HCT116 (cell line): ENCODE measurements around the gene IL22RA2. TPM values are rescaled to one million over a fixed set of nuclear protein-coding genes. Genes with fewer than 3 reads are reported as not detected.

Source experiments
- ATAC-seq: fragments of 200-7000 bp; cut with Tn5 transposase; 2 replicates; pipeline ENCODE4 v1.9.1; 2020; ENCODE audit warnings: mild to moderate bottlenecking, moderate library complexity
- BruUV-seq: library from RNA; stranded (reverse); fragments of 400-500 nt; replicated peaks from 2 replicates; lab custom pipeline; 2021; lab: Mats Ljungman, UMichigan
- CTCF ChIA-PET: fragments of 300-600 bp; sonication (Branson Sonifier 250); formaldehyde crosslinking; loops from one replicate; lab custom pipeline; 2021; ENCODE audit warnings: antibody characterized with exemption; lab: Charles Lee
- POLR2A ChIA-PET: fragments of 300-600, 350-600 bp; sonication (Branson Sonifier 250); formaldehyde crosslinking; loops from one replicate; lab custom pipeline; 2021; ENCODE audit warnings: antibody characterized with exemption; lab: Charles Lee
- RAD21 ChIA-PET, 2 experiments: fragments of 300-600 bp; sonication (Branson Sonifier 250); formaldehyde crosslinking; loops; one replicate each; lab custom pipeline; 2023; ENCODE audit warnings: low total read pairs in 2 of 2; ENCODE audit not compliant: uncharacterized antibody in 2 of 2, unreplicated experiment in 2 of 2, low non-redundant PET in 1 of 2; lab: Charles Lee
- DNase-seq: peaks from one replicate; pipeline ENCODE4 v3.0.0-alpha.2; 2010; ENCODE audit warnings: low read depth, low spot score
- H2AFZ ChIP-seq: fragments of 200-600 bp; shearing (Covaris generic), sonication (generic); 2 replicates; pipeline ENCODE4 v1.6.1; 2017; ENCODE audit warnings: low read depth, mixed run types, mixed read lengths, antibody characterized with exemption, low read length; ENCODE audit not compliant: poor library complexity, severe bottlenecking
- H3K27ac ChIP-seq: 2 replicates; pipeline ENCODE4 v1.5.1; 2012; ENCODE audit warnings: low read depth, low read length
- H3K27me3 ChIP-seq: fragments of 200-600 bp; sonication (generic); 2 replicates; pipeline ENCODE4 v1.6.1; 2016; ENCODE audit warnings: mixed run types, low read length, mixed read lengths; ENCODE audit not compliant: insufficient read depth
- H3K36me3 ChIP-seq, 2 experiments: fragments of 200-500 bp in 1 of 2; fragments of 200-600 bp in 1 of 2; sonication (Bioruptor generic) in 1 of 2; sonication (generic) in 1 of 2; 2 replicates each; pipeline versions ENCODE4 v1.5.1 to v1.6.1; 2014 to 2016; ENCODE audit warnings: low read length in 2 of 2, inconsistent platforms in 1 of 2, mixed read lengths in 1 of 2, mixed run types in 1 of 2; ENCODE audit not compliant: insufficient read depth in 2 of 2, control insufficient read depth in 1 of 2
- H3K4me1 ChIP-seq, 2 experiments: fragments of 200-600 bp in 1 of 2; sonication (generic) in 1 of 2; 2 replicates each; pipeline versions ENCODE4 v1.5.1 to v1.6.1; 2012 to 2017; ENCODE audit warnings: low read length in 2 of 2, inconsistent platforms in 1 of 2, mild to moderate bottlenecking in 1 of 2, mixed read lengths in 1 of 2, mixed run types in 1 of 2, moderate library complexity in 1 of 2; ENCODE audit not compliant: insufficient read depth in 2 of 2, control insufficient read depth in 1 of 2
- H3K4me2 ChIP-seq: fragments of 200-600 bp; sonication (generic); 2 replicates; pipeline ENCODE4 v1.6.1; 2017; ENCODE audit warnings: mixed run types, low read length, mixed read lengths
- H3K4me3 ChIP-seq, 2 experiments: fragments of 200-600 bp in 1 of 2; sonication (generic) in 1 of 2; replicated peaks in 1 of 2; 2 replicates each; pipeline ENCODE4 v1.5.1; 2011 to 2016; ENCODE audit warnings: low read length in 2 of 2, control low read depth in 1 of 2, low read depth in 1 of 2, mild to moderate bottlenecking in 1 of 2, mixed read lengths in 1 of 2, mixed run types in 1 of 2
- H3K79me2 ChIP-seq: fragments of 200-600 bp; sonication (generic); 2 replicates; pipeline ENCODE4 v1.6.1; 2017; ENCODE audit warnings: mild to moderate bottlenecking, mixed run types, low read length, moderate library complexity, mixed read lengths; ENCODE audit not compliant: insufficient read depth
- H3K9ac ChIP-seq: fragments of 200-600 bp; sonication (generic); 2 replicates; pipeline ENCODE4 v1.6.1; 2016; ENCODE audit warnings: low read length, mixed read lengths
- H3K9me2 ChIP-seq: fragments of 200-600 bp; sonication (generic), shearing (Covaris generic); 2 replicates; pipeline ENCODE4 v1.6.1; 2017; ENCODE audit warnings: mixed run types, mild to moderate bottlenecking, moderate library complexity; ENCODE audit not compliant: insufficient read depth
- H3K9me3 ChIP-seq, 2 experiments: fragments of 200-500 bp in 1 of 2; fragments of 200-600 bp in 1 of 2; sonication (Bioruptor generic) in 1 of 2; sonication (generic) in 1 of 2; 2 replicates each; pipeline ENCODE4 v1.6.1; 2014 to 2017; ENCODE audit warnings: low read length in 2 of 2, mixed read lengths in 2 of 2, inconsistent platforms in 1 of 2, low read depth in 1 of 2, mild to moderate bottlenecking in 1 of 2, mixed run types in 1 of 2, moderate library complexity in 1 of 2; ENCODE audit not compliant: control insufficient read depth in 1 of 2, insufficient read depth in 1 of 2
- H4K20me1 ChIP-seq: fragments of 200-600 bp; sonication (generic), shearing (Covaris generic); 2 replicates; pipeline ENCODE4 v1.6.1; 2017; ENCODE audit warnings: mixed run types, mild to moderate bottlenecking, moderate library complexity; ENCODE audit not compliant: insufficient read depth
- CBX3 ChIP-seq: IDR thresholded peaks from 2 replicates; pipeline ENCODE4 v1.6.1; 2012; ENCODE audit warnings: low read depth
- CEBPB ChIP-seq: IDR thresholded peaks from 2 replicates; pipeline ENCODE4 v1.6.1; 2012; ENCODE audit warnings: low read depth
- EZH2 ChIP-seq: fragments of 200-600 bp; sonication (generic); IDR thresholded peaks from 2 replicates; pipeline ENCODE4 v1.6.1; 2017; ENCODE audit warnings: antibody characterized with exemption, mixed run types
- FOSL1 ChIP-seq: IDR thresholded peaks from 2 replicates; pipeline ENCODE4 v1.6.1; 2012; ENCODE audit warnings: low read depth
- POLR2AphosphoS5 ChIP-seq: IDR thresholded peaks from 2 replicates; pipeline ENCODE4 v1.6.1; 2011; ENCODE audit warnings: mild to moderate bottlenecking, low read depth, low read length, moderate library complexity
- RAD21 ChIP-seq: IDR thresholded peaks from 2 replicates; pipeline ENCODE4 v1.6.1; 2012; ENCODE audit warnings: low read depth, mild to moderate bottlenecking
- SIN3A ChIP-seq: IDR thresholded peaks from 2 replicates; pipeline ENCODE4 v1.6.1; 2012; ENCODE audit warnings: low read depth
- SP1 ChIP-seq: IDR thresholded peaks from 2 replicates; pipeline ENCODE4 v1.6.1; 2012; ENCODE audit warnings: low read depth
- YY1 ChIP-seq: IDR thresholded peaks from 2 replicates; pipeline ENCODE4 v1.6.1; 2011; ENCODE audit warnings: low read length, low read depth, moderate library complexity, mild to moderate bottlenecking; ENCODE audit not compliant: insufficient replicate concordance; ENCODE audit errors: extremely low read depth
- ZFX ChIP-seq: fragments of 450-650 bp; IDR thresholded peaks from 2 replicates; pipeline ENCODE4 v1.6.1; 2017
- ZNF274 ChIP-seq: fragments of 200-500 bp; sonication (Bioruptor generic); IDR thresholded peaks from 2 replicates; pipeline ENCODE4 v1.6.1; 2014; ENCODE audit warnings: mild to moderate bottlenecking, low read depth, low read length, inconsistent platforms
- intact Hi-C: fragments of 100-400 bp; cut with micrococcal nuclease; formaldehyde crosslinking; loops from 2 replicates; pipeline ENCODE4 v1.10.0; 2022
- total RNA-seq: library from RNA; stranded (reverse); gene quantifications from one replicate; pipeline ENCODE4 v1.2.1, GENCODE V29; 2021; ENCODE audit not compliant: unreplicated experiment
- TF ChIP-seq, protein P1 (sequence below), 3 experiments: fragments of 200-600 bp in 1 of 3; sonication (generic) in 1 of 3; IDR thresholded peaks in 2 of 3; conservative IDR thresholded peaks in 1 of 3; 2 replicates each; pipeline ENCODE4 v1.5.1; 2012 to 2017; ENCODE audit warnings: low read depth in 2 of 3, low read length in 2 of 3, antibody characterized with exemption in 1 of 3, borderline replicate concordance in 1 of 3, control low read depth in 1 of 3, mild to moderate bottlenecking in 1 of 3, mixed read lengths in 1 of 3, mixed run types in 1 of 3, moderate library complexity in 1 of 3; ENCODE audit not compliant: insufficient read depth in 1 of 3
- TF ChIP-seq, protein P2 (sequence below): IDR thresholded peaks from 2 replicates; pipeline ENCODE4 v1.6.1; 2012
- TF ChIP-seq, protein P3 (sequence below): IDR thresholded peaks from 2 replicates; pipeline ENCODE4 v1.6.1; 2012; ENCODE audit warnings: low read depth
- TF ChIP-seq, protein P4 (sequence below): IDR thresholded peaks from 2 replicates; pipeline ENCODE4 v1.6.1; 2012

The IL22RA2 gene
- total RNA-seq, 1 experiment from 2014 or later: not detected

DNA sequence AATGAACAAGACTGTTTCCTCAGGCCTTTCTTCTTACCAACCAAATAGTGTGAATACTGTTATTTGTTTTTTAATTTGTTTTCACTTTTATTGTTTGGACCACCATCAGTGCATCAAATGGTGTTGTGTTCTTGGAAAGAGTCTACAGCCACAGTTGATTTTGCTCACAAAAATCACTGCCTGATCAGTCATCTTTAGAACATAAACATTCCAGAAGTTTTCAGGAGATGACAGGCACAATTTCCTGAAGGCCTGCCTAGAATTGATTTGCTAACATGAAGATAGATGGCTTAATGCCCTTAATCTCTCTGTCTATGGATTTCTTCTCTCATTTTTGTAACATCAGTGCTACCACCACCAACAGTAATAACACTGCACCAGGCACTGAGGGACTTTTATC lies 13.5 kb downstream of the IL22RA2 start (continued):
- TF ChIP-seq, protein P1, sequence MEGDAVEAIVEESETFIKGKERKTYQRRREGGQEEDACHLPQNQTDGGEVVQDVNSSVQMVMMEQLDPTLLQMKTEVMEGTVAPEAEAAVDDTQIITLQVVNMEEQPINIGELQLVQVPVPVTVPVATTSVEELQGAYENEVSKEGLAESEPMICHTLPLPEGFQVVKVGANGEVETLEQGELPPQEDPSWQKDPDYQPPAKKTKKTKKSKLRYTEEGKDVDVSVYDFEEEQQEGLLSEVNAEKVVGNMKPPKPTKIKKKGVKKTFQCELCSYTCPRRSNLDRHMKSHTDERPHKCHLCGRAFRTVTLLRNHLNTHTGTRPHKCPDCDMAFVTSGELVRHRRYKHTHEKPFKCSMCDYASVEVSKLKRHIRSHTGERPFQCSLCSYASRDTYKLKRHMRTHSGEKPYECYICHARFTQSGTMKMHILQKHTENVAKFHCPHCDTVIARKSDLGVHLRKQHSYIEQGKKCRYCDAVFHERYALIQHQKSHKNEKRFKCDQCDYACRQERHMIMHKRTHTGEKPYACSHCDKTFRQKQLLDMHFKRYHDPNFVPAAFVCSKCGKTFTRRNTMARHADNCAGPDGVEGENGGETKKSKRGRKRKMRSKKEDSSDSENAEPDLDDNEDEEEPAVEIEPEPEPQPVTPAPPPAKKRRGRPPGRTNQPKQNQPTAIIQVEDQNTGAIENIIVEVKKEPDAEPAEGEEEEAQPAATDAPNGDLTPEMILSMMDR (IDR thresholded peaks at IDR 0.05 in 2 of 3, conservative IDR thresholded peaks at IDR 0.05 in 1 of 3; ENCODE audit: borderline replicate concordance in 1 of 3, insufficient read depth in 1 of 3, low read depth in 2 of 3, low read length in 2 of 3): no peak
- TF ChIP-seq POLR2AphosphoS5 (no peak), EZH2 (no peak), ZNF274 (no peak)
- TF ChIP-seq, protein P2, sequence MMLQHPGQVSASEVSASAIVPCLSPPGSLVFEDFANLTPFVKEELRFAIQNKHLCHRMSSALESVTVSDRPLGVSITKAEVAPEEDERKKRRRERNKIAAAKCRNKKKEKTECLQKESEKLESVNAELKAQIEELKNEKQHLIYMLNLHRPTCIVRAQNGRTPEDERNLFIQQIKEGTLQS: no peak

DNA sequence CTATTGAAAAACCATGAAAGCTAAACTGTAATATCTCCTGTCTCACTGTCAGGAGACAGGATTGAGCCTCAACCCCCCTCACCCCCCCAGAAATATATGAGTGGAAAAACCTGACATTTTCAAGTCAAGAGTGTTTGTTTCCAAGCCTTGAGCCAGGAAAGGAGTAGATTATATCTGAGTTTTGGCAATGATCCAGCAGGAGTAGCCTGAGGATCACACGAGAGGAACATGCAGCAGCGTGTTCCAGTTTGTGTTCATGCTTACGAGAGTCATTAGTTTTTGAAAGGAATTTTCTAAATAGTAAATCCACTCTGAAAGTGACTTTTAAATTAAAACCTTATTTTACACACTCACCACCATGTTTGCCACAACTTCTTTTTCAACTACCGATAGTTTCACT lies 15.8 kb downstream of the IL22RA2 start:
- CTCF ChIA-PET: no interaction called here
- Histone ChIP-seq H3K9ac (no peak overlapping the region), H3K79me2 (no peaks in the 10 kb centered on the region), H3K36me3 (no peaks in the 10 kb centered on the region), H3K4me2 (no peak overlapping the region), H4K20me1 (no peaks in the 10 kb centered on the region), H3K9me3 (no peaks in the 10 kb centered on the region), H3K4me3 (no peak overlapping the region), H3K27ac (no peak overlapping the region), H3K4me1 (no peaks in the 10 kb centered on the region), H3K9me2 (no peaks in the 10 kb centered on the region), H3K27me3 (no peaks in the 10 kb centered on the region), H2AFZ (no peak overlapping the region)
- no peak for DNase-seq
- ATAC-seq: no peak
- POLR2A ChIA-PET: no interaction called here
- RAD21 ChIA-PET: no interaction called here
- intact Hi-C loops: no loop called here
- TF ChIP-seq SIN3A (no peak), YY1 (no peak), CEBPB (no peak), ZFX (no peak), SP1 (no peak), ZNF274 (no peak), FOSL1 (no peak), POLR2AphosphoS5 (no peak), CBX3 (no peak), RAD21 (no peak)
- TF ChIP-seq, protein P3, sequence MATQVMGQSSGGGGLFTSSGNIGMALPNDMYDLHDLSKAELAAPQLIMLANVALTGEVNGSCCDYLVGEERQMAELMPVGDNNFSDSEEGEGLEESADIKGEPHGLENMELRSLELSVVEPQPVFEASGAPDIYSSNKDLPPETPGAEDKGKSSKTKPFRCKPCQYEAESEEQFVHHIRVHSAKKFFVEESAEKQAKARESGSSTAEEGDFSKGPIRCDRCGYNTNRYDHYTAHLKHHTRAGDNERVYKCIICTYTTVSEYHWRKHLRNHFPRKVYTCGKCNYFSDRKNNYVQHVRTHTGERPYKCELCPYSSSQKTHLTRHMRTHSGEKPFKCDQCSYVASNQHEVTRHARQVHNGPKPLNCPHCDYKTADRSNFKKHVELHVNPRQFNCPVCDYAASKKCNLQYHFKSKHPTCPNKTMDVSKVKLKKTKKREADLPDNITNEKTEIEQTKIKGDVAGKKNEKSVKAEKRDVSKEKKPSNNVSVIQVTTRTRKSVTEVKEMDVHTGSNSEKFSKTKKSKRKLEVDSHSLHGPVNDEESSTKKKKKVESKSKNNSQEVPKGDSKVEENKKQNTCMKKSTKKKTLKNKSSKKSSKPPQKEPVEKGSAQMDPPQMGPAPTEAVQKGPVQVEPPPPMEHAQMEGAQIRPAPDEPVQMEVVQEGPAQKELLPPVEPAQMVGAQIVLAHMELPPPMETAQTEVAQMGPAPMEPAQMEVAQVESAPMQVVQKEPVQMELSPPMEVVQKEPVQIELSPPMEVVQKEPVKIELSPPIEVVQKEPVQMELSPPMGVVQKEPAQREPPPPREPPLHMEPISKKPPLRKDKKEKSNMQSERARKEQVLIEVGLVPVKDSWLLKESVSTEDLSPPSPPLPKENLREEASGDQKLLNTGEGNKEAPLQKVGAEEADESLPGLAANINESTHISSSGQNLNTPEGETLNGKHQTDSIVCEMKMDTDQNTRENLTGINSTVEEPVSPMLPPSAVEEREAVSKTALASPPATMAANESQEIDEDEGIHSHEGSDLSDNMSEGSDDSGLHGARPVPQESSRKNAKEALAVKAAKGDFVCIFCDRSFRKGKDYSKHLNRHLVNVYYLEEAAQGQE: no peak
- TF ChIP-seq, protein P2: no peak
- TF ChIP-seq, protein P1 (IDR thresholded peaks at IDR 0.05 in 2 of 3, conservative IDR thresholded peaks at IDR 0.05 in 1 of 3; ENCODE audit: borderline replicate concordance in 1 of 3, insufficient read depth in 1 of 3, low read depth in 2 of 3, low read length in 2 of 3): no peak
- TF ChIP-seq, protein P4, sequence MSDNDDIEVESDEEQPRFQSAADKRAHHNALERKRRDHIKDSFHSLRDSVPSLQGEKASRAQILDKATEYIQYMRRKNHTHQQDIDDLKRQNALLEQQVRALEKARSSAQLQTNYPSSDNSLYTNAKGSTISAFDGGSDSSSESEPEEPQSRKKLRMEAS: no peak
- no TSS peak for BruUV-seq
